Glutamatergic neuron (in vitro differentiated cells): ENCODE data around the gene ADAMTS8. TPM values are rescaled to one million over a fixed set of nuclear protein-coding genes. Genes with fewer than 3 reads are reported as not detected.
A peak's percentile ranks its signal among the peaks of the same experiment; 100 is the strongest.

Experiments used
- DNase-seq: peaks from one replicate; pipeline ENCODE4 v3.0.0; 2022
- H3K27ac Mint-ChIP-seq: one replicate; pipeline ENCODE4 v1.8.0; 2020; ENCODE audit warnings: mild to moderate bottlenecking, mixed read lengths, inconsistent platforms; ENCODE audit not compliant: unreplicated experiment
- H3K27me3 Mint-ChIP-seq: one replicate; pipeline ENCODE4 v1.8.0; 2020; ENCODE audit warnings: mild to moderate bottlenecking, moderate library complexity, mixed read lengths, inconsistent platforms; ENCODE audit not compliant: unreplicated experiment
- H3K36me3 Mint-ChIP-seq: one replicate; pipeline ENCODE4 v1.8.0; 2020; ENCODE audit warnings: mild to moderate bottlenecking, mixed read lengths, inconsistent platforms; ENCODE audit not compliant: unreplicated experiment
- H3K4me1 Mint-ChIP-seq: one replicate; pipeline ENCODE4 v1.8.0; 2020; ENCODE audit warnings: mild to moderate bottlenecking, low read depth, mixed read lengths, inconsistent platforms; ENCODE audit not compliant: unreplicated experiment
- H3K4me3 Mint-ChIP-seq: one replicate; pipeline ENCODE4 v1.8.0; 2020; ENCODE audit warnings: mild to moderate bottlenecking, mixed read lengths, inconsistent platforms; ENCODE audit not compliant: unreplicated experiment
- H3K9me3 Mint-ChIP-seq: one replicate; pipeline ENCODE4 v1.8.0; 2020; ENCODE audit warnings: mild to moderate bottlenecking, moderate library complexity, mixed read lengths, inconsistent platforms; ENCODE audit not compliant: unreplicated experiment
- CTCF ChIP-seq: fragments of 200-600 bp; sonication (generic); IDR thresholded peaks from one replicate; pipeline ENCODE4 v1.5.0; 2021; ENCODE audit not compliant: partially characterized antibody, unreplicated experiment
- total RNA-seq: library from RNA; stranded (reverse); fragmentation: NEBNext Ultra II Directional; extraction: Animal tissue kit (Norgen Biotek cat#: 25700); gene quantifications from one replicate; pipeline ENCODE4 v1.2.1, GENCODE V29; 2021; ENCODE audit not compliant: unreplicated experiment

Gene ADAMTS8
- total RNA-seq, 1 donor from 2014 or later = 0.32 TPM

DNA sequence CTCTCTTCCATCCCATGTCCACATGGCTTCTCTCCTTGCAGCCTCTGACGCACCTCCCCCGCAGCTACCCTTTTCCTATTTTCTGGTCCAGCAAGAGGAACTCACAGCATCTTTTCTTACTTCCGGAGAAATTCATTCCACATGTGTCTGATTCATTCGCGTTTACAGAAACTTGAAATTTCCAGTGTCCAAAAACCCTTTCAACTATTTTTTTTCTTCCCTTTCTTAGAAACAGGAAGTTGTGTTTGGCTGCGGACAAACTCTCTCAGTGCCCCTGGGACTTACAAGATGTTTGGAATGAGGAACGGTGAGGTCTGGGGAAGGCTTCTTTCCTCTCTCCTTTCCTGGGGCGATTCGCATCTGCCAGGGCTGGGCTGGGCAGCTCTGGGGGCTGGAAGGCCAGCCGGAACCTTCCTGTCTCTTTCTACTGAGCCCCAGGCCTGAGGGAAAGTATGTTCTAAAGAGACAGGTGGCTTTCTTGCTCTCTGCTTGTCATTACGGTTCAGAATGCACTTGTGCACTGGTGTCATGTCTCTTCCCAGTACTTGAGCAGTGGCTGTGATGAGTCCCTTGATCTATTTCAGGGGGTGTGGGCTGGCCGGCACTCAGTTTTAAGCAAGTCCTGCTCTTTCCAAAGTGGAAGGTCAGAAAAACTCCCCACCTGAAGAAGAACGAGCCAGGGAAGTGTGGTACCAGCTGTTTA lies 27.5 kb downstream of the ADAMTS8 start:
- no peak for TF ChIP-seq CTCF
- H3K9me3 Mint-ChIP-seq = peaks cover 2% of the 10 kb centered on the region
- peak overlapping the region; percentile 36 for H3K27ac Mint-ChIP-seq
- peaks cover 6% of the 10 kb centered on the region for H3K27me3 Mint-ChIP-seq
- H3K4me3 Mint-ChIP-seq = no peak overlapping the region
- no peaks in the 10 kb centered on the region for H3K36me3 Mint-ChIP-seq
- peaks cover 10% of the 10 kb centered on the region for H3K4me1 Mint-ChIP-seq
- DNase-seq = no peak

- TF ChIP-seq CTCF = no peak
- H3K4me1 Mint-ChIP-seq = peaks cover 10% of the 10 kb centered on the region
- no peak for DNase-seq
- H3K36me3 Mint-ChIP-seq = no peaks in the 10 kb centered on the region
- H3K27me3 Mint-ChIP-seq = peaks cover 6% of the 10 kb centered on the region
- peaks cover 2% of the 10 kb centered on the region for H3K9me3 Mint-ChIP-seq
- H3K27ac Mint-ChIP-seq = no peak overlapping the region
- no peak overlapping the region for H3K4me3 Mint-ChIP-seq
Measured at GRCh38 chr11:130399196-130399595, 29.2 kb downstream of the ADAMTS8 start.

GRCh38 chr11:130397780-130398179 lies 30.6 kb downstream of the ADAMTS8 start:
- Mint-ChIP-seq H3K27me3 (peaks cover 7% of the 10 kb centered on the region), H3K36me3 (no peaks in the 10 kb centered on the region), H3K4me1 (peaks cover 6% of the 10 kb centered on the region)

GRCh38 chr11:130396965-130397364 lies 31.4 kb downstream of the ADAMTS8 start:
- Mint-ChIP-seq H3K4me3 (no peak overlapping the region), H3K27me3 (peaks cover 7% of the 10 kb centered on the region), H3K27ac (no peak overlapping the region), H3K36me3 (no peaks in the 10 kb centered on the region), H3K4me1 (peaks cover 6% of the 10 kb centered on the region), H3K9me3 (peaks cover 2% of the 10 kb centered on the region)
- no peak for TF ChIP-seq CTCF
- no peak for DNase-seq

More at GRCh38 chr11:130397780-130398179, 30.6 kb downstream of the ADAMTS8 start:
- DNase-seq = no peak
- H3K9me3 Mint-ChIP-seq = peaks cover 2% of the 10 kb centered on the region
- H3K4me3 Mint-ChIP-seq = no peak overlapping the region
- TF ChIP-seq CTCF = no peak
- H3K27ac Mint-ChIP-seq = no peak overlapping the region

- no peak overlapping the region for H3K4me3 Mint-ChIP-seq
- no peak for TF ChIP-seq CTCF
- H3K27ac Mint-ChIP-seq = no peak overlapping the region
- no peaks in the 10 kb centered on the region for H3K36me3 Mint-ChIP-seq
- H3K9me3 Mint-ChIP-seq = no peaks in the 10 kb centered on the region
- H3K27me3 Mint-ChIP-seq = peaks cover 5% of the 10 kb centered on the region
- DNase-seq = peak; percentile 65
- H3K4me1 Mint-ChIP-seq = peaks cover 3% of the 10 kb centered on the region
Measured at GRCh38 chr11:130394615-130395014, 33.8 kb downstream of the ADAMTS8 start.
